HG02763 (cell line): ENCODE results near the gene TPI1.
"Not testable (repeated sequence)": the region's sequence is repeated elsewhere in the genome, so short reads cannot be mapped to it uniquely, and the experiment has no call there.

Experiments used
- ATAC-seq: cut with Tn5 transposase; IDR thresholded peaks from one replicate; pipeline ENCODE4 v1.9.1; 2021; ENCODE audit warnings: mild to moderate bottlenecking, moderate library complexity; ENCODE audit not compliant: unreplicated experiment

Gene TPI1

DNA sequence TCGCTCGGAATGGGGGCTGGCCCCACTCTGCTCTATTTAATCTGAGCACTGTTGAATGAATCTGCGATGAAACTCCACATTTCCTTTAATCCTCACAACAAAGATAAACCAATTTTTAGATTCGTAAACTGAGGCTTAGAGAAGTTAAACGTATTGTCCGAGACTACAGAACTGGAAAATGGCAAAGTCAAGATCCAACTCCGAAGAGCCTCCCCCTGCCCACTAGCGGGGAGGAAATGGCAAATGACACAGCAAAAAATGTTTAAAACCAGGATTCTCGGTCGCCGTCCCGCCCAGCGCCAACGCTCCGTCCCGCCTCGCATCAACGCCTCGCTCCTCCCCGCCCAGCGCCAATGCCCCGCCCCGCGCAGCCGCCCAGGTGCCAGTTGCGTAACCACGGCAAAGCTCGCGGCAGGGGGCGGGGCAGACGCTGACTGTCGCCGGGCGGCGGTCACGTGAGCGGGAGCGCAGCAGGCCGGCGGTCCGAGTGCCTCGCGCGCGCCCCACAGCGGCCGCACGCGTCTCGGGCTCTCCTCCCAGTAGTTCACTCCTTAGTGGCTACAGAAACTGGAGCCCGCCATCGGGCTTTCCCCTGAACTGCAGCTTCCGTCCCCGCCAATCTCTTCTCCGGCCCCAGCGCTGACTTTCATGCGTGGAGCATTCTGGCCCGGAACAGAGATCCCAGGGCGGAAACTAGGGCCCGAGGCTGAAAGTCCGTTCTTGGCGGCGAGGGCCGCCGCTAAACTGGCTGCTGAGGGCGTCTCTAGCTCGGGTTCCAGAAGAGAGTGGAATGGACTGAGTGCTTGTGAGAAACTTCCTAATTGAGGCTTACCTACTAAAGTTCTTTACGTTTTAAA lies 23.7 kb downstream of the TPI1 start:
- ATAC-seq: peak; percentile 90

DNA sequence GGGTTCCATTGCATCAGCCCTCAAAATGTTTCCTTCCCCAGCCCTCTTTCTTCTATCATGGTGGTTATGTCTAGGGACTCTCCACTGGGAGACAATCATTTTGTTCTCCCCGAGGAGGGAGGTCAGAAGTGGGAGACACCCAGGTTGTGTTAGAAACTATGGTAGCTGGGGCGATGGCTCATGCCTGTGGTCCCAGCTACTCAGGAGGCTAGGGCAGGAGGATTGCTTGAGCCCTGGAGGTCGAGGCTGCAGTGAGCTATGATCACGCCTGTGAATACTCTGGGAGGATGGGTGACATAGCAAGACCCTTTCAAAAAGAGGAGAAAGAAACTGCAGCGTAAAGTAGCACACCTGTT lies 24.3 kb downstream of the TPI1 start:
- no peak for ATAC-seq

DNA sequence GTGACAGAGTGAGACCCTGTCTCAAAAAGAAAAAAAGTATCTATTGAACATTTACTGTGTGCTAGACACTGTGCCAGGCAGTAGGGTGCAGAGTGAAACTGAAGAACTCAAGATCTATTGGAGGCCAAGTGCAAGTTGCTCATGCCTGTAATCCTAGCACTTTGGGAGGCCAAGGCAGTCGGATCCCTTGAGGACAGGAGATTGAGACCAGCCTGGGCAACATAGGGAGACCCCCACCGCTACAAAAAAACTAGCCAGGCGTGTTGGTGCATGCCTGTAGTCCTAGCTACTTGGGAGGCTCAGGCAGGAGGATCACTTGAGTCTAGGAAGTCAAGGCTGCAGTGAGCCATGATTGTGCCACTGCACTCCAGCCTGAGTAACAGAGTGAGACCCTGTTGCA lies 25.4 kb downstream of the TPI1 start:
- ATAC-seq: not testable (repeated sequence)

DNA sequence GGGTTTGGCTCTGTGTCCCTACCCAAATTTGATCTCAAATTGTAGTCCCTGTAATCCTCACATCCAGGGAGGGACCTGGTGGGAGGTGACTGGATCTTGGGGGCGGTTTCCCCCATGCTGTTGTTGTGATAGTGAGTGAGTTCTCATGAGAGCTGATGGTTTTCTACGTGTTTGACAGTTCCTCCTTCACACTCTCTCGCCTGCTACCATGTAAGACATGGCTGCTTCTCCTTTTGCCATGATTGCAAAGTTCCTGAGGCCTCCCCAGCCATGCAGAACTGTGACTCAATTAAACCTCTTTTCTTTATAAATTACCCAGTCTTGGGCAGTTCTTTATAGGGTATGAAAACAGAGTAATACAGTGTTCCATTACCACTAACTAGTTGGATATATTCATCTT lies 27.0 kb downstream of the TPI1 start:
- ATAC-seq: no peak

DNA sequence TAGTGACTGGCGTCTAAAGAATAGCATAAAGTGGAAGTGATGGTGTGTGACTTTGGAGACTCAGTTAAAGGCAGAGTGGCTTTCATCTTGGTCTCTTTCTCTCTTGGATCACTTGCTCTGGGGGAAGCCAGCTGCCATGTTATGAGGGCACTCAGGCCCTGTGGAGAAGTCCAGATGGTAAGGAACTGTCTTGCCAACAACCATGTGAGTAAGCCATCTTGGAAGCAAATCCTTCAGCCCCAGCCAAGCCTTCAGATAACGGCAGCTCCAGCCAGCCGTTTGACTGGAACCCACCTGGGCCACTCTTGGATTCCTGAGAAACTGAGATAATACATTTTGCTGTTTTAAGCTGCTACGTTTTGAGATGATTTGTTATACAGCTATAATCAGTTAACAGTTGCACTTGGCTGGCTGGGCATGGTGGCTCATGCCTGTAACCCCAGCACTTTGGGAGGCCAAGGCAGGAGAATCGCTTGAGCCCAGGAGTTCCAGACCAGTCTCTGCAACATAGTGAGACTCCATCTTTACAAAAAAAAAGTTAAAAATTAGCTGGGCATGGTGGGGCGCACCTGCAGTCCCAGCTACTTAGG lies 29.6 kb downstream of the TPI1 start:
- ATAC-seq: no peak

DNA sequence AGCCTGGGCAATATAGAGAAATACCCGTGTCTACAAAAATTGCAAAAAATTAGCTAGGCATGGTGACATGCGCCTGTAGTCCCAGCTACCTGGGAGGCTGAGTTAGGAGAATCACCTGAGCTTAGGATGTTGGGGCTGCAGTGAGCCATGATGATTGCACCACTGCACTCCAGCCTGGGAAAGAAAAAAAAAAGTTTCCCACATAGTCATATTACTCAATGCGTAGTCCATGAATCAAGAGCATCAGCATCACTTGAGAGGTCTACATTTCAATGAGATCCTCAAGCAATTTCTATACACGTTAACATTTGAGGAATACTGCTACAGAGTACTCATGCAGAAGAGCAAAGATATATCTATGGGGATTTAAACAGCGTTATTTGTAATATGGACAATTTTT lies 32.1 kb downstream of the TPI1 start:
- no peak for ATAC-seq

DNA sequence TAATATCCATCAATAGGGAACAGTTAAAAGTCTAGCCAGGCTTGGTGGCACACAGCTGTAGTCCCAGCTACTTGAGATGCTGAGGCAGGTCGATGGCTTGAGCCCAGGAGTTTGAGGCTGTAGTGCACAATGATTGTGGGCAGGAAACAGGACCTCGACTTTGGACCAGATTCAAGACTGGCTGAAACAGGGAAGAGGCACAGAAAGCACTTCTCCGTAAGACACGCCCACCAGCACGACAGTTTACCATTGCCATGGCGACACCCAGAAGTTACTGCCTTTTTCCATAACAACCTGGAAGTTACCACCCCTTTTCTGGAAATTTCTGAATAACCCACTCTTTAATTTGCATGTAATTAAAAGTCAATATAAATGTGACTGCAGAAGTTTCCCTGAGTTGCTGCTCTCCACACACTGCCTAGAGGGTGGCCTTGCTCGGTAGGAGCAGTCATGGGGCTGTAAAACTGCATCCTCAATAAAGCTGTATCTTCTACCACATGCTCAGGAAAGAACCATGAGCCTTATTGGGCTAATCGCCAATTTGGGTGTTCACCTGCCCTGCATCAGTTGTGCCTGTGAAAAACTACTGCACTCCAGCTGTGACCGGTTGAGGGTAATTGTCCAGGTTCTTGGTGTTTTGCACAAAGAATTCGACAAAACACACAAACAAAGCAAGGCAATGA lies 32.6 kb downstream of the TPI1 start:
- ATAC-seq: no peak

DNA sequence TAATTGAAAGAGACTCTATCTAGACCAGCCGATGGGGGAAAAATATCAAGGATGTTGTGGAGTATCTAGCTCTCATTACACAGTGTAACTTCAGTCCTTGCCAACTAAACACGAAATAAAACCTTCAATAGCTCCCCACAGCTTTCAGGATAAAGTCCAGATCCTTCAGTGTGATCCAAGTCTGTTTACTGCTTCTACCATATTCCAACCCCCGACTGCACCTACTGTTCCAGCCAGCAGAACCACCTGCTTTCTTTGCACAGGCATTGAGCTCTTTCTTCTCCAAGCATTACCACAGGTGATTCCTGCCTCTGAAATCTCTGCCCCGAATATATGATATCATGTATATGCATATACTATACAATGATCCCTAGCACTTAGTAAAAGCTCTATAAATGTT lies 35.1 kb downstream of the TPI1 start:
- ATAC-seq: no peak

DNA sequence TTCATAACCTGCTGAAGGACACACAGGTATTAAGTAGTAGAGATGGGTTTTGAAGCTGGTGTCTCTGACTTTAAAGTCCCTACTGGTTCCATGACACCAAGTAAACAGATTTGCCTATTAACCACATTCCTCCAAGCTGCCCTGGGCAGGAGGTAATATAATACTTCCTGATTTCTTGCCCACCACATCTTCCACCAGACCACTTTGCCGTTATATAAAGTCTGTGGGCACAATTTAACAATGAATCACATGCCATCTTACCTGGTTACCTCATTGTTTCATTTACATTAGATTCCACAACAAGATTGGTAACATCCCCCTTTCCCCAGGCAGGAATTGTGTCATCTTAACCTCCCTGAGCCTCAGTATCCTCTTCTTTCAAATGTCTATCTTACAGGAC lies 36.4 kb downstream of the TPI1 start:
- ATAC-seq: no peak

DNA sequence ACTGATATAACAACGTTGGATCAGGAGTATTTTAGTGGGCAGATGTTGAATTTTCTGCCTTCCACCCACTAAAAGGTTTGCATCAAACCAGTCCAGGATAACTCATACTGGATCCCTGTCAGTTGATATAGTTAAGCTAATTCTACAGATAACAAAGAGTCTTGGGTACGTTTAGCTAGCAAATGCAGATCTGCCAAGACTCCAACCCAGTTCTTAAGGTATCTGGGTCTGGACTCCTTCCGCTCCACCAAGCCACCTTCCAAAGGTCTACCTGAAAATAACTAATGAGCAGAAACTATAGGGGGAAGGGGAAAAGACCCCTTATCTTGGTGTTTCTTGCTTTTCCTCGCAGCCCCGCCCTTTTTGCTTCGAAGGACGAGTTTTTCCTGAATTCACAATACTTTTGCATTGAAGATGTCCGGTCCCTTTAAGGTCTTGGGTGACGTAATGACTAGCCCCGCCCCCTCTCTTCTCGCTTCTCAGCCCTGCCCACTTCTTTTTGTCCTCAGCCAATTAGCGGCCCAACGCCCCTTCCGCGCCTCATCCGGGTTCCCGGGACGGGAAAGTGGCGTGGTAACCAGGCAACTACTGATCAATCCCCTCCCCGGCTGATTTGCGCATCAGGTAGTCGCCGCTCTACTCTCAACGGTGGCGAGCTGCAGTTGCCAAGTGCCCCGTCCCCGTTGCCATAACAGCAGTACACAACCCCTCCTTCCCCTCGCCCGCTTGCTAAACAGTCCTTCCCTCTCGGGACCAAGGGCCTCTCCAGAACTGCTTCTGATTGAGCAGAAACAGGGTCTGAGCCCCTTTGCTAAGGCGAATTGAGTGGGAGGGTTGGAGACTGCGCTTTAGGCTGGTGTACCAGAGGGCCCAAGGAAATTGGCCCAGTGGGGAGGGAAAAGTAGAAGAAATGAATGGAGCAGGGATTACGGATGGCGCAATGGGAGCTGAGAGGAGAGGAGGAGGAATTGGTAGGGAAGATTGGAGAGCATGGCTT lies 37.2 kb downstream of the TPI1 start, which contains the start of gene LRRC23:
Gene LRRC23, plus strand, starts transcription at position 543 of the 997 bp plus-strand sequence. CDS start 812 bp downstream, outside the sequence.
- ATAC-seq: peak; percentile 93

DNA sequence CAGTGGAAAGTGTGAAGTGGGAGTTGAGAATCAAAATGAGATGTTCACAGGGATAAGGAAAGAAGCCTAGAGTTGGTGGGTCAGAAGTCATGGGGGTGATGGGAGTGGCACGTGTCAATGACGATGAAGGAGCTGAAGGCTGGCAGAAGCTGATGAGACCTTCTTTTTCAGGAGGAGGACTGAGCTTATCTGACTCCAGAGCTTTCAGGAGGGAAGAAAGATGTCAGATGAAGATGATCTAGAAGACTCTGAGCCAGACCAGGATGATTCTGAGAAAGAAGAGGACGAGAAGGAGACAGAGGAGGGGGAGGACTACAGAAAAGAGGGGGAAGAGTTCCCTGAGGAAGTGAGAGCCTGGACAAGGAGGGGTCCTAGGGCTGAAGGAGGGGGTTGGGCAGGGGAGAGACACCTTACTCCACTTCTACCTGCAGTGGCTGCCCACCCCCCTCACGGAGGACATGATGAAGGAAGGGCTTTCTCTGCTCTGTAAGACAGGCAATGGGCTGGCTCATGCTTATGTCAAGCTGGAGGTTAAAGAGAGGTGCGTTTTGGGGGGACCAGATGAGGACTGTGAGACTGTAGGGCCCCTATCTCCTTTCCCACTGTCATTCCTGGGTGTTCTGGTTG lies 38.2 kb downstream of the TPI1 start:
- ATAC-seq: no peak

DNA sequence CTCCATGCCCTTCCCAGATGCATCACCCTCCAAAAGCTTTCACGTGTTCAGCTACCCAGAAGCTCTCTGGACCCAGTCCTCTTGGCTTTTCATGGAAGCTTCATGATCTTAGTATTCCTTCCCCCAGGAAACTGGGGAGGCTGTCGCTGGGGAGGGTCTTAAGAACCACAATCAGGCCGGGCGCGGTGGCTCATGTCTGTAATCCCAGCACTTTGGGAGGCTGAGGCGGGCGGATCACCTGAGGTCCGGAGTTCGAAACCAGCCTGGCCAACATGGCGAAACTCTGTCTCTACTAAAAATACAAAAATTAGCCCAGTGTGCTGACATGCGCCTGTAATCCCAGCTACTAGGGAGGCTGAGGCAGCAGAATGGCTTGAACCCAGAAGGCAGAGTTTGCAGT lies 40.8 kb downstream of the TPI1 start:
- ATAC-seq: not testable (repeated sequence)

DNA sequence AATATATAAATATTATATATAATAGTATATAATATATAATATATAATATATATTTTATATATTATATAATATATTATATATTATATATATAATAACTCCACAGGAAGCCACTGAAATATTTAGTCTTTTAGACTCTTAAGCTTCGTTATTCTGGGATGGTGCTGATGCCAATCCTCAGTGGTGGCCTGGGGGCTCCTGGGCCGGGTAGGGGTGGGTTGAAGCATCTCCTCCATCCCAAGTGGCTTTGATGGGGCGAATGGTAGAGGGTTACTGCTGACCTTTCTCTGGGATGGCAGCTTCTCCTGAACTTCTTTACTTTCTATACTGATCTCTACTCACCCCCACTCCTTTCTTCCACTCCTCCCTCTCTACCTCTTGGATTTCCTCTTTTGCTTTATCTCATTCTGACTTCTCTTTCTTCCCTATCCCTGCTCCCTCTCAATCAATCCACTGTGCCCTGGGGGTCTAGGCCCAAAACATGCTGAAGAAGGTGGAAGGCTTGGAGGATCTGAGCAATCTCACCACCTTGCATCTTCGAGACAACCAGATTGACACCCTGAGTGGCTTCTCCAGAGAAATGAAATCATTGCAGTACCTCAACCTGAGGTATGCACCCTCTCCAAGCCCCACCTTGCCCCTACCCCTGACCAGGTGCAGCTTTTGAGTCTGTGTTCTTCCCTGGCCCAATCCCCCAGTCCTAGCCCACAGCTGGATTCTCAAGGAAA lies 42.3 kb downstream of the TPI1 start:
- ATAC-seq: no peak

DNA sequence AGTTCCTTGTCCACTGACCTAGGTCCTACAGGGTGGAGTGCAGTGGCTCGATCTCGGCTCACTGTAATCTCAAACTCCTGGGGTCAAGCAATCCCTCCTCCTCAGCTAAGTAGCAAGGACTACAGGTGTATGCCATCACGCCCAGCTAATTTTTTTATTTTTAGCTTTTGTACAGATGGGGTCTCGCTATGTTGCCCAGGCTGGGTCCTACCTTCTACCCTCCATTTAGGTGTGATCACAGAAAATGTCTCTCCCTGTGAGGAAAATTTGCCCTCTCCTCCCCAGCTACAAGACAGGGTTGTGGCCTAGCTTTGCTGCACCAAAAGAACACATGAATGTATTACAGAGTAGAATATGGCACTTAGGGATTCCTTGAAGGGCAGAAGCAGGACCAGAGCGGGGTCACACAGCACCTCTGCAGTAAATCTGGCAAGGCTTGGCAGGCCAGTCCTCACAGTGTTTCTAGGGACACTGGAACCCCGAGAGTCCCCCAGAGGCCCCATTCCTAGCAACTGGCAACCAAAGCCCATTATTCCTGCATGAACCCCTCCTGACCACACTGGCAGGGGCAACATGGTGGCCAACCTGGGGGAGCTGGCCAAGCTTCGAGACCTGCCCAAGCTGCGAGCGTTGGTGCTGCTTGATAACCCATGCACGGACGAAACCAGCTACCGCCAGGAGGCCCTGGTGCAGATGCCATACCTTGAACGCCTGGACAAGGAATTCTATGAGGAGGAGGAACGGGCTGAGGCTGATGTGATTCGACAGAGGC lies 45.0 kb downstream of the TPI1 start:
- no peak for ATAC-seq

DNA sequence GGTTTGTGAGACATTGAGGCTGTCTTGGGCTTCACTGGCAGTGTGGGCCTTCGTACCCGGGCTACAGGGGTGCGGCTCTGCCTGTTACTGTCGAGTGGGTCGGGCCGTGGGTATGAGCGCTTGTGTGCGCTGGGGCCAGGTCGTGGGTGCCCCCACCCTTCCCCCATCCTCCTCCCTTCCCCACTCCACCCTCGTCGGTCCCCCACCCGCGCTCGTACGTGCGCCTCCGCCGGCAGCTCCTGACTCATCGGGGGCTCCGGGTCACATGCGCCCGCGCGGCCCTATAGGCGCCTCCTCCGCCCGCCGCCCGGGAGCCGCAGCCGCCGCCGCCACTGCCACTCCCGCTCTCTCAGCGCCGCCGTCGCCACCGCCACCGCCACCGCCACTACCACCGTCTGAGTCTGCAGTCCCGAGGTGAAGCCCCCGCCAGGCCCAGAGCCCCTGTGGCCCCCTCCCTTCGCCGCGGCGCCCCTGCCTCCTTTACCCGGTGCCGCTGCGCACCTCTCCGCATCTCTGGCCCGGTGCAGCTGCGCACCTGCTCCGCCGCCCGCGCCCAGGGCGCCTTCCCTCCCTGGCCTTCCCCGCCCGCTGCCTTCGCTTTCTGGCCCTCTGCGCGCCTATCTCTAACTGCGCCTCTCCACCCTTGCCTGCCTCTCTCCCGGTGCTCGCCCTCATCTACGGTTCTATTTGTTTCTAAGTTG lies 47.1 kb downstream of the TPI1 start, which contains the start of gene ENO2:
Gene ENO2, plus strand, starts transcription at position 335 of the 701 bp plus-strand sequence. CDS start 1,253 bp downstream, outside the sequence.
- peak; percentile 61 for ATAC-seq

DNA sequence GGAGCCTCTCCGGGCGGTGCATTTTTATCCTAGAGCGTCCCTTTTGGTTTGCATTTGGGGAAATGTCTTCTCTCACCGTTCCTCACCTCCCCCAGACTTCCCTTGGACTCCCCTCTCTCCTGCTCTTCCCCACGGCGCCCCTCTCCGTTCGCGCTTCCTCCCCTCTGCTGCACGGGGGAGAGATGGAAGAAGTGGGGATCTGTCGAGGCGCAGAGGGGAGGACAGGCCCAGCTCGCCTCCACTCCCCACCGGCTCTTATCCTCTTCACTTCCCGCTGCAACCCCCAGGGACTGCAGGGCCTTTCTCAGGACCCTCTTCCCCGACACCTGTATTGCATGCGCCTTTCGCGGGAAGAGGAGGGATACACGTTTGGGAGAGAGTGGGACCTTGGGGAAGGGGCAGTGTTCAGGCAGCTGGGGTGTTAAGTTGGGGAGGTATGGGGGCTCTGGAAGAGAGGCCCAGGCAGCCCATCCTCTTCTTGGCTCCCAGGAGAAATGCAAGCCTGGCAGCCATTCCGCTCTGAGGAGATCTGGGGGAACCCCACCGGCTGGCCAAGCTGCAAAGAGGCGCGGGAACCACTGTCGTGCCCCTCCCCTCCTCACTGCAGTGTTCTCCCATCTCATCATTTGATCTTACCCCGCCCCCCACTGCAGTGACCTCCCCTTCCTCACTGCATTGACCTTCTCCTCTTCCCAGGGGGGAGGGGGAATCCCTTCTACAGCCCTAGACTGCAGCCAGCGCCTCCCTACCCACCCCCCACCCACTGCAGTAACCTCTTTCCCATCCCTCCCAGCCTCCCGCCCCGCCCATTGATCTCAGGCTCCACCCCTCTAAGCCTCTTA lies 47.8 kb downstream of the TPI1 start:
- no peak for ATAC-seq

DNA sequence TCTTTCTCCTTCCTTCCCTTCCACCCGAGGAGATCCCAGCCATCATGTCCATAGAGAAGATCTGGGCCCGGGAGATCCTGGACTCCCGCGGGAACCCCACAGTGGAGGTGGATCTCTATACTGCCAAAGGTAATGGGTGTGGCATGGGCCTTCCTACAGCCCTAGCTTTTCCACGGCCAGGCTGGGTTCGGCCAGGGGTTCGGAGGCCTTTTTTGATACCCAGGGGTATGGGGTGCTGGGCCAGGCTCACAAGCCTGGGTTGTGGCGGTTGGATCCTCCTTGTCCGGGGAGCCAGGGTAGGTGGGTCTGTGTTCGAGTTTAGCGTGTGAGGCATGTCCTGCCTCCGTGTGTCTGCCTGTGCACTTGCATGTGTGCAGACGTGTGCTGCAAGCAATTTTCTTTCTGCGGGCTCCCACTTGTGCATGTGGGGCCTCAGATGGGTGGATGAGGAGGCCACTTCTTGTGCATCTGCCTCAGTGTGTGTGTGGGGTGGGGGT lies 48.5 kb downstream of the TPI1 start:
- ATAC-seq: no peak
